Gastroesophageal sphincter (tissue), 4 donors: ENCODE results near the gene PLCL1. TPM values are rescaled to one million over a fixed set of nuclear protein-coding genes. Genes with fewer than 3 reads are reported as not detected.

Experiments
- ATAC-seq: fragments of 150-250 bp; one replicate; pipeline ENCODE4 v1.9.1; 2016; ENCODE audit warnings: mild to moderate bottlenecking, moderate library complexity
- H3K27ac ChIP-seq, 4 donors: fragments of 200-600 bp; sonication (generic) in 3 of 4; 1 replicate in 3 of 4; 2 replicates in 1 of 4; pipeline ENCODE4 v1.5.1; 2016 to 2019
- H3K27me3 ChIP-seq: fragments of 200-600 bp; sonication (generic); one replicate; pipeline ENCODE4 v1.5.1; 2019
- H3K36me3 ChIP-seq, 2 donors: fragments of 200-600 bp; sonication (generic); one replicate each; pipeline ENCODE4 v1.5.1; 2019; ENCODE audit warnings: control low read depth in 1 of 2
- H3K4me1 ChIP-seq, 3 donors: fragments of 200-600 bp; sonication (generic); 1 replicate in 2 of 3; 2 replicates in 1 of 3; pipeline ENCODE4 v1.5.1; 2016 to 2019; ENCODE audit warnings: control low read depth in 2 of 3
- H3K4me3 ChIP-seq, 2 donors: fragments of 200-600 bp; sonication (generic); one replicate each; pipeline ENCODE4 v1.5.1; 2019; ENCODE audit warnings: mild to moderate bottlenecking in 1 of 2, moderate library complexity in 1 of 2
- H3K9me3 ChIP-seq, 3 donors: fragments of 200-600 bp; sonication (generic); one replicate each; pipeline ENCODE4 v1.5.1; 2017 to 2019; ENCODE audit warnings: control low read depth in 2 of 3
- CTCF ChIP-seq, 4 experiments: fragments of 200-600 bp in 2 of 4; fragments of 450-650 bp in 2 of 4; sonication (generic) in 1 of 4; IDR thresholded peaks; one replicate each; pipeline ENCODE4 v1.5.1; 2017 to 2019; ENCODE audit warnings: antibody characterized with exemption in 4 of 4, mild to moderate bottlenecking in 2 of 4, moderate library complexity in 2 of 4
- EP300 ChIP-seq: sonication (generic); formaldehyde crosslinking; IDR thresholded peaks from one replicate; pipeline ENCODE4 v1.6.1; 2017; ENCODE audit warnings: antibody characterized with exemption, mild to moderate bottlenecking
- POLR2A ChIP-seq, 2 donors: fragments of 450-650 bp; IDR thresholded peaks; one replicate each; pipeline ENCODE4 v1.6.1; 2017; ENCODE audit warnings: antibody characterized with exemption in 2 of 2, mild to moderate bottlenecking in 2 of 2, moderate library complexity in 1 of 2
- POLR2AphosphoS5 ChIP-seq: sonication (generic); formaldehyde crosslinking; IDR thresholded peaks from one replicate; pipeline ENCODE4 v1.6.1; 2017; ENCODE audit warnings: antibody characterized with exemption
- WGBS, 2 donors: methylation state at CpG; one replicate each; pipeline ENCODE4 v1.1.5; 2018; ENCODE audit warnings: low coverage in 1 of 2; 5-methylcytosine and 5-hydroxymethylcytosine counted together
- total RNA-seq, 4 donors: library from RNA; depleted of rRNA; stranded (reverse); fragments of >200 nt; gene quantifications; one replicate each; pipeline ENCODE4 v1.1.0, GENCODE V29; 2016

PLCL1 gene
- total RNA-seq, 4 donors from 2014 or later = 23.4 to 89.2 (median 47.4) TPM

DNA sequence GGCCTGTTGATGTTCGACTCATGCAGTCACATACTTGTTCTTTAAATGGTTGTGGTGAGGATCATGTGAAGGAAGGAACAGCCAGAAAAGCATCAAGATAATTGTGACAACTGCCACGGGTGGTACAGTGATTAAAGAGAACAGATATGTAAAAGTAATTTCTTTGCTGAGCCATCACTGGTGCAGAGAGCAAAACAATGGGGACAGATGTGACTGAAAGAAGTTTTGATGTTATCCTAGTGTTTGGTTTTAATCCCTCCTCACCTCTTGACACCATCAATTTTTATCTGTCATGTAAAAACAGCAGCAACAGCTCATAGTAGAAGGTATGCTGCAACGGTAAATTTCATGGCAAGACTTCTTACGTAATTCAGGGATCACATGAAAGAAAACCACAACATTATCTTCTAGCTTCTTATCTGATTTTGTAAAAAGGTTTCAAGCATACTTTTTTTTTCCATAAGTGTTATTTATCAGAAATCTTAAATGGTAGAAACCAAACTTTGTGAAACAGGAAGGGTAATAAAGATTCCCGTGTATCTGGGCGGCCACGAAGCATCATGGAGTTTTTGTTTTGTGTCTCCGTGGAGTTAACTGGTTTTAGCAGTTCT, 65.2 kb downstream of the PLCL1 start:
- no peaks in the 10 kb centered on the region for H3K9me3 ChIP-seq
- no peak overlapping the region for H3K27ac ChIP-seq
- H3K4me3 ChIP-seq = no peak overlapping the region
- no peak for ATAC-seq
- TF ChIP-seq CTCF (IDR thresholded peaks at IDR 0.05) (no peak), EP300 (no peak), POLR2AphosphoS5 (no peak), POLR2A (IDR thresholded peaks at IDR 0.05) (no peak)
- H3K4me1 ChIP-seq = peaks cover 0 to 44% (median 0%) of the 10 kb centered on the region in 3 donors
- WGBS, 2 donors = 72 to 80% methylated on average over 7 to 8 of the region's 8 CpGs
- H3K27me3 ChIP-seq = no peaks in the 10 kb centered on the region
- no peaks in the 10 kb centered on the region for H3K36me3 ChIP-seq

- no peak for TF ChIP-seq EP300
- no peak for TF ChIP-seq POLR2AphosphoS5
- no peak for TF ChIP-seq POLR2A (IDR thresholded peaks at IDR 0.05)
- TF ChIP-seq CTCF (IDR thresholded peaks at IDR 0.05) = no peak
- WGBS, 2 donors = 88 to 100% methylated on average over 2 of the region's 2 CpGs
- Histone ChIP-seq H3K27ac (no peak overlapping the region), H3K4me3 (no peak overlapping the region), H3K27me3 (no peaks in the 10 kb centered on the region), H3K4me1 (peaks cover 0 to 44% (median 0%) of the 10 kb centered on the region in 3 donors), H3K36me3 (no peaks in the 10 kb centered on the region), H3K9me3 (no peaks in the 10 kb centered on the region)
- no peak for ATAC-seq
Measured at GRCh38 chr2:197870137-197870536, 65.7 kb downstream of the PLCL1 start.

GRCh38 chr2:197871780-197872456, 67.5 kb downstream of the PLCL1 start:
- Histone ChIP-seq H3K9me3 (no peaks in the 10 kb centered on the region), H3K27ac (no peak overlapping the region), H3K36me3 (no peaks in the 10 kb centered on the region), H3K27me3 (no peaks in the 10 kb centered on the region), H3K4me1 (peaks cover 0 to 52% (median 0%) of the 10 kb centered on the region in 3 donors), H3K4me3 (no peak overlapping the region)
- no peak for TF ChIP-seq POLR2AphosphoS5
- no peak for TF ChIP-seq CTCF (IDR thresholded peaks at IDR 0.05)
- 48 to 62% methylated on average over 2 to 3 of the region's 3 CpGs for WGBS, 2 donors
- no peak for ATAC-seq

DNA sequence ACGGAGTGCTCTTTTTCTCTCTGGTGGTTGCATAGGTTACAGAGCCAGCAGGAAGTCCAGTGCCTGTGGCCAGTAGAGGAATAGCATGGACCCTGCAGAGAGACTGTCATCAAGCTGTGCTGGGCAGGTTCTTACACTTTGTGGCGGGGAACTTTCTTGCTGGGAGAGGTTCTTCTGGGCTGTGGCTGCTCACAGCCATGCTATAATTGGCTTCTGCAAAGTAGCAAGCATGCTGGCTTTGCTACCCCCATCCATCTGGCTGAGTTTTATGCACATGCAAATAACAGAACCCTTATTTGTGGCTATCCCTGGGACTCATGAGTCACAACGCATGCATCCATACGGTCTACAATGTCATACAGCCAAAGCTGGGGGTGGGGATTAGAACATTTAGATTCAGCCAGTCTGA, 68.9 kb downstream of the PLCL1 start:
- no peak overlapping the region for H3K4me3 ChIP-seq
- ATAC-seq = no peak
- H3K9me3 ChIP-seq = no peaks in the 10 kb centered on the region
- TF ChIP-seq CTCF (IDR thresholded peaks at IDR 0.05) (no peak), POLR2A (IDR thresholded peaks at IDR 0.05) (no peak)
- no peaks in the 10 kb centered on the region for H3K27me3 ChIP-seq
- peaks cover 0 to 49% (median 5%) of the 10 kb centered on the region in 3 donors for H3K4me1 ChIP-seq
- 37 to 60% methylated on average over 1 to 2 of the region's 4 CpGs for WGBS, 2 donors
- H3K27ac ChIP-seq = no peak overlapping the region
- H3K36me3 ChIP-seq = no peaks in the 10 kb centered on the region

DNA sequence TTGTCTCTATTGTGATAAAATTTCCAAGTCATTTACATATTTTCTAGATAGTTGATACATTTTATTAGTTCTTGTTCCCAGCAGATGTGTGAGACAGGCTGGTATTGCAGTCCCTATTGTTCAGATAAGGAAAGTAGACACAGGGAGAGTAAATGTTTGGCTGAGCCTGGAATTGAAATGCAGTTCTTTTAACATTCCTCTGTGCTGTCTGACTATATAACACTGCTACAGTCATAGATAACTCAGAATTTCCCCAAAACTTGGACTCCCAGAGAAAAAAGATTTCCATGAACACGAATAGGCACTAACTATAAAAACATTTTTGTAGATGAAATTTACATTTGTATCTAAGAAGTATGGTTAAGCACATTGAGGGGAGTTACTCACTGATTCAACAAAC, 71.4 kb downstream of the PLCL1 start:
- Histone ChIP-seq H3K36me3 (no peaks in the 10 kb centered on the region), H3K4me3 (no peak overlapping the region), H3K9me3 (no peaks in the 10 kb centered on the region), H3K27me3 (no peaks in the 10 kb centered on the region), H3K27ac (no peak overlapping the region), H3K4me1 (peaks cover 0 to 52% (median 13%) of the 10 kb centered on the region in 3 donors)
- TF ChIP-seq CTCF (IDR thresholded peaks at IDR 0.05) (no peak), POLR2A (IDR thresholded peaks at IDR 0.05) (no peak), EP300 (no peak), POLR2AphosphoS5 (no peak)
- no peak for ATAC-seq
- 14 to 31% methylated on average over 1 of the region's 1 CpG for WGBS, 2 donors
